Lung (tissue), 16 donors: ENCODE measurements around the gene PYDC1. TPM values are rescaled to one million over a fixed set of nuclear protein-coding genes. Genes with fewer than 3 reads are reported as not detected.

Experiments used
- ATAC-seq: fragments of 200-7000 bp; cut with Tn5 transposase; one replicate; pipeline ENCODE4 v1.9.1; 2020; ENCODE audit warnings: moderate number of reproducible peaks; ENCODE audit not compliant: insufficient read depth, low FRiP score
- DNase-seq, 3 donors: peaks; one replicate each; pipeline ENCODE4 v3.0.0-alpha.2; 2013 to 2017
- H3K27ac ChIP-seq, 2 donors: one replicate each; pipeline ENCODE4 v1.5.1; 2013; ENCODE audit warnings: mild to moderate bottlenecking in 2 of 2, moderate library complexity in 2 of 2, control low read depth in 1 of 2, inconsistent platforms in 1 of 2, low read depth in 1 of 2, low read length in 1 of 2
- H3K27me3 ChIP-seq, 3 donors: one replicate each; pipeline ENCODE4 v1.5.1; 2013; ENCODE audit warnings: low read length in 2 of 3; ENCODE audit not compliant: control insufficient read depth in 3 of 3, insufficient read depth in 3 of 3
- H3K36me3 ChIP-seq, 4 donors: one replicate each; pipeline ENCODE4 v1.5.1; 2013; ENCODE audit warnings: low read length in 4 of 4, mild to moderate bottlenecking in 1 of 4, moderate library complexity in 1 of 4; ENCODE audit not compliant: control insufficient read depth in 4 of 4, insufficient read depth in 4 of 4
- H3K4me1 ChIP-seq, 5 donors: one replicate each; pipeline ENCODE4 v1.5.1; 2013; ENCODE audit warnings: low read length in 5 of 5, mild to moderate bottlenecking in 2 of 5, moderate library complexity in 1 of 5; ENCODE audit not compliant: control insufficient read depth in 5 of 5, insufficient read depth in 5 of 5
- H3K4me3 ChIP-seq: one replicate; pipeline ENCODE4 v1.5.1; 2013; ENCODE audit warnings: mild to moderate bottlenecking, control low read depth, moderate library complexity
- H3K9ac ChIP-seq, 2 donors: one replicate each; pipeline ENCODE4 v1.5.1; 2013; ENCODE audit warnings: low read length in 2 of 2, control low read depth in 1 of 2; ENCODE audit not compliant: insufficient read depth in 1 of 2
- H3K9me3 ChIP-seq, 4 donors: one replicate each; pipeline ENCODE4 v1.5.1; 2013; ENCODE audit warnings: low read length in 3 of 4, mild to moderate bottlenecking in 1 of 4, moderate library complexity in 1 of 4; ENCODE audit not compliant: control insufficient read depth in 4 of 4, insufficient read depth in 3 of 4
- CTCF ChIP-seq: IDR thresholded peaks from 2 replicates; pipeline ENCODE4 v1.5.1; 2012; ENCODE audit warnings: mild to moderate bottlenecking; ENCODE audit errors: control extremely low read depth, extremely low read depth
- WGBS, 2 donors: extraction: QIAGEN DNeasy Blood & Tissue Kit; methylation state at CpG; one replicate each; pipeline ENCODE4 v1.1.7; 2013; 5-methylcytosine and 5-hydroxymethylcytosine counted together
- long read RNA-seq, 5 donors: transcript quantifications; one replicate each; lab custom pipeline, GENCODE V29; 2026
- polyA plus RNA-seq, 2 donors: library from polyadenylated mRNA; stranded (reverse); fragments of 200-250 nt; gene quantifications; one replicate each; pipeline ENCODE4 v1.2.1, GENCODE V29; 2013
- total RNA-seq, 2 donors: library from RNA; depleted of rRNA in 1 of 2; stranded (reverse); fragments of >200 nt in 1 of 2; gene quantifications; one replicate each; pipeline ENCODE4 v1.2.1, GENCODE V29; 2014 to 2021
- donor health status: control.
- donor health status: control.
- donor health status: Bipolar disorder and iron deficiency.
- donor health status: healthy.
- donor health status: DM: yes; HTN: yes; CAD: no.

Gene PYDC1
- total RNA-seq (not detected), polyA plus RNA-seq (not detected)
- long read RNA-seq, donor 1 = 0 reads
- long read RNA-seq, donor 2 = 0 reads
- long read RNA-seq, donor 3 = 0 reads
- long read RNA-seq, donor 4 = 0 reads
- long read RNA-seq, donor 5 = 0 reads

- DNase-seq = no peak
- no peak for TF ChIP-seq CTCF
- no peak within 1 kb of the TSS for H3K4me3 ChIP-seq
- no peaks in the 10 kb centered on the region for H3K36me3 ChIP-seq
- no peak for ATAC-seq
- H3K9me3 ChIP-seq = no peaks in the 10 kb centered on the region
- WGBS, 2 donors = 3% methylated on average over 42 to 52 of the region's 52 CpGs
- H3K4me1 ChIP-seq = peaks cover 2 to 19% (median 7%) of the 10 kb centered on the region in 5 donors
- no peak within 1 kb of the TSS for H3K27ac ChIP-seq
- peaks cover 0 to 67% (median 46%) of the 10 kb centered on the region in 3 donors for H3K27me3 ChIP-seq
- no peak within 1 kb of the TSS for H3K9ac ChIP-seq
Measured at GRCh38 chr16:31216422-31217135, at the start of gene PYDC1. Gene PYDC1 (minus strand): TSS chr16:31217135. CDS start chr16:31217028, 107 bp downstream.

- DNase-seq (no peak), ATAC-seq (peak; percentile 34)
- 50 to 51% methylated on average over 20 of the region's 20 CpGs for WGBS, 2 donors
- H3K9ac ChIP-seq = no peak overlapping the region
- peaks cover 0 to under 1% (median 0%) of the 10 kb centered on the region in 3 donors for H3K27me3 ChIP-seq
- no peak overlapping the region for H3K4me3 ChIP-seq
- no peaks in the 10 kb centered on the region for H3K9me3 ChIP-seq
- TF ChIP-seq CTCF = no peak
- peaks cover 0 to 2% (median 0%) of the 10 kb centered on the region in 5 donors for H3K4me1 ChIP-seq
- H3K27ac ChIP-seq = no peak overlapping the region
- no peaks in the 10 kb centered on the region for H3K36me3 ChIP-seq
Measured at GRCh38 chr16:31265329-31266245, 48.7 kb upstream of the PYDC1 start.

GRCh38 chr16:31262084-31262483 lies 45.1 kb upstream of the PYDC1 start:
- Histone ChIP-seq H3K27me3 (peaks cover 0 to 2% (median 0%) of the 10 kb centered on the region in 3 donors), H3K36me3 (no peaks in the 10 kb centered on the region), H3K9me3 (no peaks in the 10 kb centered on the region), H3K9ac (no peak overlapping the region), H3K27ac (no peak overlapping the region), H3K4me3 (no peak overlapping the region), H3K4me1 (peaks cover 0 to 2% (median 0%) of the 10 kb centered on the region in 5 donors)
- no peak for TF ChIP-seq CTCF
- WGBS, 2 donors = 68 to 69% methylated on average over 3 of the region's 3 CpGs
- ATAC-seq (no peak), DNase-seq (no peak)
